Thyroid gland (tissue), 4 donors: ENCODE data around the gene RAB35. TPM values are rescaled to one million over a fixed set of nuclear protein-coding genes. Genes with fewer than 3 reads are reported as not detected.

ENCODE experiments used
- DNase-seq, 2 donors: peaks; one replicate each; pipeline ENCODE4 v3.0.0-alpha.2; 2019
- H3K27ac ChIP-seq, 3 donors: fragments of 200-600 bp; sonication (generic); 1 replicate in 2 of 3; 2 replicates in 1 of 3; pipeline ENCODE4 v1.5.1; 2016 to 2019; ENCODE audit warnings: mild to moderate bottlenecking in 1 of 3, moderate library complexity in 1 of 3
- H3K27me3 ChIP-seq: fragments of 200-600 bp; sonication (generic); one replicate; pipeline ENCODE4 v1.5.1; 2019
- H3K36me3 ChIP-seq, 2 donors: fragments of 200-600 bp; sonication (generic); one replicate each; pipeline ENCODE4 v1.5.1; 2016 to 2019
- H3K4me1 ChIP-seq, 2 donors: fragments of 200-600 bp; sonication (generic); one replicate each; pipeline ENCODE4 v1.5.1; 2017 to 2019
- H3K4me3 ChIP-seq, 3 donors: fragments of 200-600 bp; sonication (generic); replicated peaks in 1 of 3; 1 replicate in 2 of 3; 2 replicates in 1 of 3; pipeline ENCODE4 v1.5.1; 2016; ENCODE audit warnings: mild to moderate bottlenecking in 1 of 3
- H3K9me3 ChIP-seq: fragments of 200-600 bp; sonication (generic); one replicate; pipeline ENCODE4 v1.5.1; 2017
- POLR2A ChIP-seq, 2 donors: fragments of 450-650 bp; IDR thresholded peaks; one replicate each; pipeline ENCODE4 v1.6.1; 2017; ENCODE audit warnings: antibody characterized with exemption in 2 of 2, mild to moderate bottlenecking in 2 of 2, moderate library complexity in 1 of 2
- WGBS, 2 donors: methylation state at CpG; one replicate each; pipeline ENCODE4 v1.1.5; 2017; 5-methylcytosine and 5-hydroxymethylcytosine counted together
- intact Hi-C: fragments of 100-400 bp; cut with DNase I; formaldehyde crosslinking; loops from one replicate; pipeline ENCODE4 v1.15.1; 2023
- total RNA-seq, 4 donors: library from RNA; depleted of rRNA; stranded (reverse); fragments of >200 nt; gene quantifications; one replicate each; pipeline ENCODE4 v1.2.3, GENCODE V29; 2016
- TF ChIP-seq, protein P1 (sequence below), 6 experiments: fragments of 200-600 bp in 3 of 6; fragments of 450-650 bp in 3 of 6; sonication (generic) in 3 of 6; IDR thresholded peaks; one replicate each; pipeline ENCODE4 v1.5.1; 2016 to 2019; ENCODE audit warnings: antibody characterized with exemption in 6 of 6, mild to moderate bottlenecking in 2 of 6, inconsistent platforms in 1 of 6, moderate library complexity in 1 of 6

RAB35 gene
- total RNA-seq, 4 donors from 2014 or later, result 14.9 to 19.9 (median 17.4) TPM

DNA sequence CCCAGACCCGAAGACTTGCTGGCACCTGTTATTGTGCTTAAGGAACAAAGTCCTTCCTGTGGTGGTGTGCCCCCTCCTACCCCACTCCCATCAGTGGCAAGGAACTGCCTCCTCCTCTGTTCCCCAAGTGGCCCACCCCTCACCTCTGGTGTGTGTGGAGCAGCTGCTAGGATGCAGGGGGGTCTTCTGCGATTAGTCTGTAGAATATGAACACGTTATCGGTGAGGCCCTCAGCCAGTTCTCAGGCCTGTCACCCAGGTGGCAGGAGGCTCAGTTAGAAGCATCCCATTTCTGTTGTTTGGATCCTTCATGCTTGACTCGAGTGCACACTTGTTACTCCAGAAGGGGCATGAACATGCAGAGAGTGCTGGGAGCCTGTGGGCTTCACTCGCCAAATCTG is 39.3 kb downstream of the RAB35 start:
- TF ChIP-seq, protein P1, sequence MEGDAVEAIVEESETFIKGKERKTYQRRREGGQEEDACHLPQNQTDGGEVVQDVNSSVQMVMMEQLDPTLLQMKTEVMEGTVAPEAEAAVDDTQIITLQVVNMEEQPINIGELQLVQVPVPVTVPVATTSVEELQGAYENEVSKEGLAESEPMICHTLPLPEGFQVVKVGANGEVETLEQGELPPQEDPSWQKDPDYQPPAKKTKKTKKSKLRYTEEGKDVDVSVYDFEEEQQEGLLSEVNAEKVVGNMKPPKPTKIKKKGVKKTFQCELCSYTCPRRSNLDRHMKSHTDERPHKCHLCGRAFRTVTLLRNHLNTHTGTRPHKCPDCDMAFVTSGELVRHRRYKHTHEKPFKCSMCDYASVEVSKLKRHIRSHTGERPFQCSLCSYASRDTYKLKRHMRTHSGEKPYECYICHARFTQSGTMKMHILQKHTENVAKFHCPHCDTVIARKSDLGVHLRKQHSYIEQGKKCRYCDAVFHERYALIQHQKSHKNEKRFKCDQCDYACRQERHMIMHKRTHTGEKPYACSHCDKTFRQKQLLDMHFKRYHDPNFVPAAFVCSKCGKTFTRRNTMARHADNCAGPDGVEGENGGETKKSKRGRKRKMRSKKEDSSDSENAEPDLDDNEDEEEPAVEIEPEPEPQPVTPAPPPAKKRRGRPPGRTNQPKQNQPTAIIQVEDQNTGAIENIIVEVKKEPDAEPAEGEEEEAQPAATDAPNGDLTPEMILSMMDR (IDR thresholded peaks at IDR 0.05), result no peak
- TF ChIP-seq POLR2A (IDR thresholded peaks at IDR 0.05), result no peak
- DNase-seq, result no peak
- Histone ChIP-seq H3K4me1 (no peaks in the 10 kb centered on the region), H3K36me3 (peaks cover 0 to 4% of the 10 kb centered on the region in 2 donors), H3K4me3 (no peak overlapping the region), H3K27me3 (no peaks in the 10 kb centered on the region), H3K9me3 (no peaks in the 10 kb centered on the region), H3K27ac (no peak overlapping the region)
- WGBS, 2 donors, result 89 to 93% methylated on average over 3 to 6 of the region's 6 CpGs
- intact Hi-C loops, result no loop called here

DNA sequence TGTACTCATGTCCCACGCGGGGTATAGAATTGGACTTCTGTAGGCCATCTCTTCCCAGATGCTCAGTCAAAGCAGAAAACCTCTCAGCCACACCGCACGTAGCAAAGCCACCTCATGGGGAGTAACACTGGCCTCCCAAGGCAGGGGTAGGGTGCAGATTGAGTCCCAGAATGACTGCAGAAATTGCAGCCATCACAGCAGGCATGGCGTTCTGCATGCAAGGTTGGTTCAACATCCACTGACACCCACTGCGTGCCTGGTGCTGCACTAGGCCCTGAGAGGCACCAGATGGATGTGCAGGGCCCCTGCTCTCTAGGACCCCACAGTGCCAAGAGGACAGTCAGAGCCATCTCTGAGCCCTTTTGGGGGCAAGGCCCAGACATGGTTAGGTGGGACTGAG is 39.9 kb downstream of the RAB35 start:
- no peak overlapping the region for H3K4me3 ChIP-seq
- no peak for DNase-seq
- H3K9me3 ChIP-seq, result no peaks in the 10 kb centered on the region
- H3K27ac ChIP-seq, result no peak overlapping the region
- WGBS, 2 donors, result 97 to 98% methylated on average over 4 to 6 of the region's 6 CpGs
- H3K27me3 ChIP-seq, result no peaks in the 10 kb centered on the region
- peaks cover 0 to 4% of the 10 kb centered on the region in 2 donors for H3K36me3 ChIP-seq
- intact Hi-C loops, result no loop called here
- TF ChIP-seq, protein P1 (IDR thresholded peaks at IDR 0.05), result no peak
- TF ChIP-seq POLR2A (IDR thresholded peaks at IDR 0.05), result no peak
- no peaks in the 10 kb centered on the region for H3K4me1 ChIP-seq

DNA sequence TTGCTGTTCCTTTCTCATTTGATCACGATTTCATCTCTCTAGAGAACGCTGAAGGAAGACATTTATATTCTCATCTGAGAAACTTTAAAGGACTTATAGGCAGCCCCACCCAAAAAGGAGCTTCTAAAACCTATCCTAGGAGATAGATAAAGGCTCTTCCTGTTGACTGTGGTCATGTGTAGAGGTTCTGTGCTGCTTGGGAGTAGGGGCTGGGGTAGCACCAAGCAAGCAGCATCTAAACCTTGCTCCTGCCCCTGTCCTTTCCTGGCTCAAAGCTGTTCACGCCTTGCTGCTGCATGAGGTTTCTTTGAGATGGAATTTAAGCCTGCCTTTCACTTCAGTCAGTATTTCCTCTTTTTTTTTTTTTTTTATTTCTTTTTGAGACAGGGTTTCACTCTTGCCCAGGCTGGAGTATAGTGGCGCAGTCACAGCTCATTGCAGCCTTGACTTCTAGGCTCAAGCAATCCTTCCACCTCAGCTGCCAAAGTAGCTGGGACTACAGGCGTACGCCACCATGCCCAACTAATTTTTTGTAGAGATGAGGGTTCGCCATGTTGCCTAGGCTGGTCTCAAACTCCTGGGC is 41.4 kb downstream of the RAB35 start:
- Histone ChIP-seq H3K36me3 (peaks cover 0 to 4% of the 10 kb centered on the region in 2 donors), H3K4me3 (no peak overlapping the region), H3K4me1 (no peaks in the 10 kb centered on the region), H3K27me3 (no peaks in the 10 kb centered on the region), H3K9me3 (no peaks in the 10 kb centered on the region), H3K27ac (no peak overlapping the region)
- no peak for TF ChIP-seq POLR2A (IDR thresholded peaks at IDR 0.05)
- TF ChIP-seq, protein P1 (IDR thresholded peaks at IDR 0.05), result no peak
- intact Hi-C loops, result no loop called here
- 91 to 96% methylated on average over 7 of the region's 7 CpGs for WGBS, 2 donors
- DNase-seq, result no peak

DNA sequence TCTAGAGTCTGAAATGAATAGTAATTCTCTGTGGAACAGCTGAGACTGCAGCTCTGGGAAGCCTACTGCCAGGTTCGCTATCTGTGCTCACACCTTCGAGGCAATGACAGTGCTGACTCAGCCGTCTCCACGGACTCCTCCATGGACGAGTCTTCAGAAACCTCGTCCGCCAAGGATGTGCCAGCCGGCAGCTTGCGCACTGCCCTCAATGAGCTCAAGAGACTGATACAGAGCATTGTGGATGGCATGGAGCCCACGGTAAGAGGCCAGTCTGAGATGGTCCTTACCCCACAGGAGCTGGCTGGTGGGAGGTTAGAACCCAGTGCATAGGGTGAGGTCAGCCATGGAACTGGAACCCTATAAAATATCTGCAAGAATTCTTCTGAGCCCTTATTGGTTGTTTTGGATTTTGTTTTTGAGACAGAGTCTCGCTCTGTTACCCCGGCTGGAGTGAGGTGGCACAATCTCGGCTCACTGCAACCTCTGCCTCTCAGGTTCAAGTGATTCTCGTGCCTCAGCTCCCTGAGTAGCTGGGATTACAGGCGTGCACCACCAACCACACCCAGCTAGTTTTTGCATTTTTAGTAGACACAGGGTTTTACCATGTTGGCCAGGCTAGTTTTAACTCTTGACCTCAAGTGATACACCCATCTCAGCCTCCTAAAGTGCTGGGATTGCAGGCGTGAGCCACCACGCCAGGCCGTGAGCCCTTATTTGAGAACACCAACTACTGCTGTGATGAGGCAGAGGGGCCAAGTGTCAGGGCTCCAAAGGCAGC is 43.9 kb downstream of the RAB35 start:
- Histone ChIP-seq H3K36me3 (peaks cover 0 to 4% of the 10 kb centered on the region in 2 donors), H3K27me3 (no peaks in the 10 kb centered on the region), H3K27ac (no peak overlapping the region), H3K4me1 (peaks cover 6% of the 10 kb centered on the region in 2 donors), H3K9me3 (no peaks in the 10 kb centered on the region), H3K4me3 (no peak overlapping the region)
- DNase-seq, result no peak
- intact Hi-C loops, result no loop called here
- WGBS, 2 donors, result 91% methylated on average over 18 of the region's 18 CpGs
- TF ChIP-seq, protein P1 (IDR thresholded peaks at IDR 0.05), result no peak
- TF ChIP-seq POLR2A (IDR thresholded peaks at IDR 0.05), result no peak

DNA sequence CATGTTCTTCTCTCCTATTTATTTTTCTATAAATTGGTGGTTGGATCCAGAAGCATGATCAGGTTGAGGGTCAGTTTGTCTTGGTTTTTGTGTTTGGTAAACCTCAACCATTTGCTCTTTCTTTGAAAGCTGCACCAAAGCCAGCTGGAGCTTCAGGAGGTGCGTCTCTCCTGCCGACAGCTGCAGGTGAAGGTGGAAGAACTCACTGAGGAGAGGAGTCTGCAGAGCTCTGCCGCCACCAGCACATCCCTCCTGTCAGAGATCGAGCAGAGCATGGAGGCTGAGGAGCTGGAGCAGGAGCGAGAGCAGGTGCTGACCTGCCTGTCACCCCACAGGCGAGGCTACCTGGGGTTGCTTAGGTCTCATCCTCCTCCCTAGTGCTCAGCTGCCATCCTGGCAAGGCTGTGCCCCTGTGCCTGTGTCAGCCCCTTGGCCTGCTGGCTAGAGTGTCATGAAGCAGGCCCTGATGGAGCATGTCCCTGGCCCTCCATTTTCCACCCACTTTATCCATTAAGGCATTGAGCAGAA is 45.0 kb downstream of the RAB35 start:
- no peak overlapping the region for H3K4me3 ChIP-seq
- DNase-seq, result no peak
- H3K27me3 ChIP-seq, result no peaks in the 10 kb centered on the region
- intact Hi-C loops, result no loop called here
- H3K27ac ChIP-seq, result no peak overlapping the region
- peaks cover 0 to 4% of the 10 kb centered on the region in 2 donors for H3K36me3 ChIP-seq
- TF ChIP-seq, protein P1 (IDR thresholded peaks at IDR 0.05), result no peak
- no peak for TF ChIP-seq POLR2A (IDR thresholded peaks at IDR 0.05)
- 94 to 97% methylated on average over 6 of the region's 6 CpGs for WGBS, 2 donors
- no peaks in the 10 kb centered on the region for H3K9me3 ChIP-seq
- H3K4me1 ChIP-seq, result peaks cover 10 to 13% of the 10 kb centered on the region in 2 donors
